ENCODE results near the gene RASL11A.
"Not testable (repeated sequence)": the region's sequence is repeated elsewhere in the genome, so short reads cannot be mapped to it uniquely, and the experiment has no call there.

Gene RASL11A, protein sequence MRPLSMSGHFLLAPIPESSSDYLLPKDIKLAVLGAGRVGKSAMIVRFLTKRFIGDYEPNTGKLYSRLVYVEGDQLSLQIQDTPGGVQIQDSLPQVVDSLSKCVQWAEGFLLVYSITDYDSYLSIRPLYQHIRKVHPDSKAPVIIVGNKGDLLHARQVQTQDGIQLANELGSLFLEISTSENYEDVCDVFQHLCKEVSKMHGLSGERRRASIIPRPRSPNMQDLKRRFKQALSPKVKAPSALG

DNA sequence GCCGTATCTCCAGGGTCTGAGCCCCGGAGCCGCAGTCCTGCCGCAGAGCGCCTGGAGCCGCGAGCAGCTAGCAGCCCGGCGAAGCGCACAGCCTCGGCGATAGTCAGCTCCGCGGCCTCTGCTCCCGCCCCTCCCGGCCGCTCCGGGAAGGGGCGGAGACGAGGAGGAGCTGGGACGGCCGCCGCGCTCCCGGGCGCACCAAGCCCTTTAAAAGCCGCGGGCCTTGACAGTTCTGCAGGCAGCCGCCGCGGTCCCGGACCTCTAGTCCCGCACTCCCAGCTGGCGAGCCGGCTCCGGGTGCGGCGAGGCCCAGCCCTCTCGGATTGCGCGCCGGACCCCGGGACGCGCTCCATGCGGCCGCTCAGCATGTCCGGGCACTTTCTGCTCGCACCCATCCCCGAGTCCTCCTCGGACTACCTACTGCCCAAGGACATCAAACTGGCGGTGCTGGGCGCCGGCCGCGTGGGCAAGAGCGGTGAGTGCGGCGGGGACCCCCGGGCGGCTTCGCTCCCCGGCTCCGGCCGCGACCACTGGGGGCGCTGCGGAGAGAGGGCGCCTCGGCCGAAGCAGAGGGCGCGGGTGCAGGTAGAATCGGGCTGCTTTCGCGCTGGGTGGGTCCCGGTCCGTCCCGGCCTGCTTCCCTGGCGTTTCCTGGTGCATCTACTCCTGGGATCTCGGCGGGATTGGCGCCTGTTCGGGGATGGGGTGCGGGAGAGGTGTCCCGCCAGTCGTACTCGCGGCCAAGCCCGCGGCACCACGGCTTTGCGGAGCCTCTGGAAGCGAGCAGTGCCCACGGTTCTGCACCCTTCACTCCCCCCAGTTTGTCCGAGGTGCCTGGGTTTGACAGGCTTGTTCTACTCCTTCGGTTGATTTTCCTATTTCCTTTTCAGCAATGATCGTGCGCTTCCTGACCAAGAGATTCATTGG is at the start of gene RASL11A:
Gene RASL11A, plus strand, starts transcription at position 237 of the 927 bp plus-strand sequence. Its CDS starts 115 bp downstream, at position 352.
- peak; percentile 63 for DNase-seq (ENCODE audit: low read depth)

DNA sequence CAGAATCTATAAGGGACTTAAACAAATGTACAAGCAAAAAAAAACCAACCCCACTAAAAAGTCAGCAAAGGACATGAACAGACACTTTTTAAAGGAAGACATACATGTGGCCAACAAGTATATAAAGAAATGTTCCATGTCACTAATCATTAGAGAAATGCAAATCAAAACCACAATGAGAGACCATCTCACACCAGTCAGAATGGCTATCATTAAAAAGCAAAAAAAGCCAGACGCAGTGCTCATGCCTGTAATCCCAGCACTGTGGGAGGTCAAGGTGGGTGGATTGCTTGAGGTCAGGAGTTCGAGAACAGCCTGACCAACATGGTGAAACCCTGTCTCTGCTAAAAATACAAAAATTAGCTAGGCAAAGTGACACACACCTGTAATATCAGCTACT is 48.5 kb upstream of the RASL11A start:
- not testable (repeated sequence) for DNase-seq (ENCODE audit: low read depth)

DNA sequence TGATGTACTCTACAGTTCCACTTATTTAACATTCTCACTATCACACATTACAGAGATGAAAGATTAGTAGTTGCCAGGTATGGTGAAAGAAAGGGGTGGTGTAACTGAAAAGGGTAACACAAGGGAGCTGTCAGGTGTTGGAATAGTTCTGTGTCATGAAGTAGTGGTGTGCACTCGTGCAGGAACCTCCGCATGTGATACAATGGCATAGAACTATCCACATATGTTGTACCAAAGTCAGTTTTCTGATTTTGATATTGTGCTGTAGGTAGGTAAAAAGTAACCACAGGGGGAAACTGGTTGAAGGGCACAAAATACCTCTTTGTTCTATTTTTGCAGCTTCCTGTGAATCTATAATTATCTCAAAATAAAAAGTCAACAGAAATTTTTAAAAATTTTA is 43.6 kb upstream of the RASL11A start:
- DNase-seq (ENCODE audit: low read depth), result no peak

DNA sequence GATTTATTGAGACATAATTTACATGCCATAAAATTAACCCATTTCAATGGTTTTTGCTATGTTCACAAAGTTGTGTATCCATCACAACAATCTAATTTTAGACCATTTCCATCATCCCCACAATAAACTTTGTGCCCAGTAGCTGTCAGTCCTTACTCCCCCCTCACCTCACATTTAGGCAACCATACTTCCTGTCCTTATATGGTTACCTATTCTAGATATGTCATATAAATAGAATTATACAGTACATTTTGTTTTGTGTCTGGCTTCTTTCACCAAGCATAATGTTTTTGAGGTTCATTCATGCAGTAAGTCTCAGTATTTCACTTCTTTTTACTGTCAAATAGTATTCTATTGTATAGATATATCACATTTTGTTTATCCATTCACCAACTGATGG is 42.5 kb upstream of the RASL11A start:
- DNase-seq (ENCODE audit: low read depth), result no peak

DNA sequence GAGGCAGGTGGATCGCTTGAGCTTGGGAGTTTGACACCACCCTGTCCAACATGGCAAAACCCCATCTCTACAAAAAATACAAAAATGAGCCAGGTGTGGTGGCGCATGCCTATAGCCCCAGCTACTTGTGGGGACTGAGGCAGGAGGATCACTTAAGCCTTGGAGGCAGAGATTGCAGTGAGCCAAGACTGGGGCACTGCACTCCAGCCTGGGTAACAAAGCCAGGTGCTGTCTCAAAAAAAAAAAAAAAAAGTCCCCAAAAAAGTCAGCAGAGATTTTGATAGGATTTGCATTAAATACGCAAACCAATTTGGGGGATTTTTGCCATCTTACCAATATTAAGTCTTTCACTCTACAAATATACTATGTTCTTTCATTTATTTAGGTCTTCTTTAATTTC is 41.0 kb upstream of the RASL11A start:
- DNase-seq (ENCODE audit: low read depth), result no peak

DNA sequence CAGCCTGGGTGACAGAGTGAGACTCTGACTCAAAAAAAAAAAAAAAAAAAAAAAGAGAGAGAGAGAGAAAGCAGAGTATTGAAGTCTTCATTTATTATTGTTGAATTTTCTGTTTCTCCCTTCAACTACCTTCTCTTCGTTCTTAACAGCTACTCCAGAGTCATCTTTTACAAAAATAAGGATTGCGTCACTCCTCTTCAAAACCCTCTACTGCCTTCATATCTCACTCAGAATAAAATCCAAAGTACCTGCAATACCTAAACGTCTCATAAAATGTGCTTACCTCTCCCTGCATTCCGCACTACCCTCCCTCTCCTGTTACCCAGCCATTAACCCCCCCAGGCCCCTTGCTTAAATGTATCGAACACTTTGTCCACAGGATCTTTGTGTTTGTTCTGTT is 36.7 kb upstream of the RASL11A start:
- DNase-seq (ENCODE audit: low read depth), result no peak

DNA sequence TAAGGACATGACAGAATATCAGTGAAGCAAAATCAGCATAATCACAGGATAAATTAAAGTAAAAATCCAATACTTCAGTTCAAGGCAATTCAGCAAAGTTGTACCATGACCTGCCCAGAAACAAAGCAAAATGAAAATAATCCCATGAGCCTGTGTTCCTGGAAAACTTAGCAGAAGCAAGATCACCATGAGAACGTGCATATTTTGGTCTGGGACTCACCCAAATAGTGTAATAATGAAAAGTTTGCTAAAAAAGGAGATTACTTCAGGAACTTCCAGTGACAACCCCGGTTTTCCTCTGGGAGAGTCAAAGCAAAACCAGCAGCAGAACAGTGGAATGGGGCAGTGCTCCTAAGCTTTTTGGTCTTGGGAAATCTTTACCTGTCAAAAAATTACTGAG is 34.2 kb upstream of the RASL11A start:
- DNase-seq (ENCODE audit: low read depth), result no peak

DNA sequence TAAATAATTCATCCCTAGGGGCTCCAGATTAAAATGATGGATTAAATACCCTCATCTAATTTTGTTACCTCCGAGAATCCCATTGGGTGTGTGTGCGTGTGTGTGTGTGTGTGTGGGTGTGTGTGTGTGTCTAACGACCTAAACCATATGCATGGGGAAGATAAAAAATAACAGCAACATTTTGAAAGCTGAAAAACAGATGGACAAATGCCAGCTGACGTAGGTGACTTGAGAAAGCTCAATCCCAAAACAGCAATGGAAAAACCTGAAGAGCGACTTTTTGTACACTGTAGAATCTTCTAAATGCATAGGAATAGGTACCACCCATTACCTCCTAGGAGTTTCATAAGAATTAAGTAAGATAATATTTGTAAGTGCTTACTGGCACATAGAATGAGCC is 27.9 kb upstream of the RASL11A start:
- no peak for DNase-seq (ENCODE audit: low read depth)

DNA sequence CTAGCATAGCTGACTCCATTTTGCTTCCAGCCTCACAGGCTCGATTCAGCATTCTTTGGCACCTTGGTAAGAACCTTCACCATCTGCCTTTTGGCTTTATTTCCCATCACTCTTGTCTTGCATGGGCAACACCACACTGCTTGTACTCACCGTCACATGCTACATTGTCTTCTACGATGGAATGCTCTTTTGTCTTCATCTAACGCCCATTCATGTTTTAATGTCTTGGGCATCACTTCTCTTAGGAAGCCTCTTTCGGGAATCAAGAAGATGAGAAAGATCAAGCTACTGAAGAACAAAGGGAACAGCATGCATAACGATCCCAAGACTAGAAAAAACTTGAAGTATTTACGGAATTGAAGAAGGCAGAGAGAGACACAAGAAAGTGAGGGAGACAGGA is 25.0 kb upstream of the RASL11A start:
- DNase-seq (ENCODE audit: low read depth), result no peak

DNA sequence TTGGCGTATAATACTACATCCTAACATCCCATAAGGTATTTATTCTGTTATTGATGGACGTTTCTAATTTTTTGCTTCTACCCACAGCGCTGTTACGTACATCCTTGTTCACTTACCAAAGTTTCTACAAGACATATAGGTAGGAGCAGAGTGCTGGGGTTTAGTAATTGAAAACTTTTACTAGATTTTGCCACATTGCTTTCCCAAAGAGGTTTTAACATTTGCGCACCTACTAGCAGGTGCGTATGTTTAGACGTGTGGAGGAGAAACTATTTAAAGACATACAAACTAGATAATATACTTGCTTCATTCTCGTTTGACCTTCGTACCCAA is 19.8 kb upstream of the RASL11A start:
- DNase-seq (ENCODE audit: low read depth), result no peak

DNA sequence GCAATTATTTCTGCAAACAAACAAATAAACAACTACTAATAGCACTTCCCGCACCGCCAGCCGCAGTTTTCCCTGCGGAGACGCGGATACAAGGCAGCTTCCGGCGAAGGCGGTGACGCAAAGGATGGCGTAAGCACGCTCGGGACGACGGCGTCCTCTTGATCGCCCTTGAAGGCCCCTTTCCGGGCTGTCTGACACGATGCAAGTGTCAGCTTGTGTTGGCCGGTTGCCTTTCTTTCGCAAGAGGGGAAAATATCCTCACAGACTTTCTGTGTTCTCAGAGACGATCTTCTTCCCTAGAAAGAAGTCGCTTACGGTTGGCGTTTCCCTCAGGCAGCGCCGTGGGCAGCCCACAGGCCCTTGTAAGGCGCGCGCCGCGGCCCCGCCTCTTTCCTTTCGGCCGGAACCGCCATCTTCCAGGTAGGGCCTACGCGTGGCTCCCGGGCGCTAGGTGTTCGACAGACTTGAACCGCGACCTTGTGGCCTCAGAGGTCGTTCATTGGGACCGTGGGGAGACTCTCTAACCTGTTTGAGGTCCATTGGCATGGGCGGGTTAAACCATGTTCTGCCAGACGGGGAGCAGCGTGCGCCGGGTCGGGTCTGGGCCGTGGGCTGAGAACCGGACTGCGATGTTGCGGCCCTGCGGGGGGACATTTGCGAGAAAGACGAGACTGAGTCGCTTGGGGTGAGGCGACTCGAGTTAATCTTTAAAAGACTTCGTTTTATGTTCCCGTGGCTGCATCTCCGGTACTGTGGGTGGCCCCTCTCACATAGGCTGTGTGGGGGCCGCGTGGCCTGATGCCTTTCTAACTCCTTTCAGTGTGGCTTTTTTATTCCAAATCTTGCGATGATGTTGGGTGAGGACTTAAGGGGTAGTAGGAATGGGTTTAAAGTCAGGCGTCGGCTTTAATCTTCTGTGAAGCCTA is 19.2 kb upstream of the RASL11A start, which contains the start of gene RPL21:
Gene RPL21, plus strand, starts transcription at position 393 of the 926 bp plus-strand sequence. CDS start 2,219 bp downstream, outside the sequence.
- peak; percentile 83 for DNase-seq (ENCODE audit: low read depth)

DNA sequence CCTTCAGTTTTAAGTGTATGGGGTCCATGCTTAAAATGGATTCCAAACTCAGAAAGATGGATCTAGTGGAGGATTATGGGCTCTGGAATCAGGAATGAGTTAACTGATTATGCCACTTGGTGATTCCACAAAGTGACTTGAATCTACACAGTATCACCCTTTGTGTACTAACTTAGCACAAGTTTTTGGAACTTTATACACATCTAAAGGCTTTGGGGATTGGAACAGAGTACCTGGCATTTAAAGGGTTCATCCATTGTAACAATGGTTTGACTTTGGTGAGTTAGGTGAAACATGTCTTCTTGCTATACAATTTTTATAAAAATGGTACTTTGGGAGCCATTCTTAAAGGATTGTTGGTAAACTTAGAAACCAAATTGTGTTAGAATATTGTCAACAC is 18.2 kb upstream of the RASL11A start:
- DNase-seq (ENCODE audit: low read depth), result no peak

DNA sequence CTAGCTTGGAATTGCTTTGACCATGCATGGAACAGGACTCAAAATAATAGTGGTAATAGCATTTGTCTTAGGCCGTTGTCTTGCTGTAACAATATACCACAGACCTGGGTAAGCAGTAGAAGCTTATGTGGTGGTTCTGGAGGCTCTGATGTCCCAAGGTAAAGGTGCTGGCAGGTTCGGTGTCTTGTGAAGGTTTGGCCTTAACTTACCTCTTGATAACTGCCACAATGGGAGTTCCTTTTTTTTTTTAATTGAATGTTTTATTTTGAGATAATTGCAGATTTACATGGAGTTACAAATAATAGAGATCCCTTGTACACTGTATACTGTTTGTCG is 13.4 kb upstream of the RASL11A start:
- no peak for DNase-seq (ENCODE audit: low read depth)

DNA sequence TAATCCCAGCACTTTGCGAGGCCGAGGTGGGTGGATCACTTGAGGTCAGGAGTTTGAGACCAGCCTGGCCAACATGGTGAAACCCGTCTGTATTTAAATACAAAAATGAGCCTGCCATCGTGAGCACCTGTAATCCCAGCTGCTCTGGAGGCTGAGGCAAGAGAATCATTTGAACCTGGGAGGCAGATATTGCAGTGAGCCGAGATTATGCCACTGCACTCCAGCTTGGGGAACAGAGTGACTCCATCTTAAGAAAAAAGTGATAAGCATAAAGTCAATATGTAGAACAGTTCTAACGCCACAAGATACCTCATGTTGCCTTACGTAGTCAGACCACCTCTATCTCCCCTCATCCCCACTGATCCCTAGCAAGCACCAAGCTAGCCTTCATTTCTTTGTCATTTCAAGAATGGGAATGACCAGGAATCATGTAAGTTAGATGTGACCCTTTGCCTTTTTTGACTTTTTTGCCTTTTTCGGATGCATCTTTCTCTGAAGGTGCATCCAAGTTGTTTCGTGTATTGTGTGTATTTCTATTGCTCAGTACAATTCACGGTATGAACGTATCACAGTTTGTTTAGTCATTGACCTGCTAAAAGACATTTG is 12.9 kb upstream of the RASL11A start:
- no peak for DNase-seq (ENCODE audit: low read depth)

DNA sequence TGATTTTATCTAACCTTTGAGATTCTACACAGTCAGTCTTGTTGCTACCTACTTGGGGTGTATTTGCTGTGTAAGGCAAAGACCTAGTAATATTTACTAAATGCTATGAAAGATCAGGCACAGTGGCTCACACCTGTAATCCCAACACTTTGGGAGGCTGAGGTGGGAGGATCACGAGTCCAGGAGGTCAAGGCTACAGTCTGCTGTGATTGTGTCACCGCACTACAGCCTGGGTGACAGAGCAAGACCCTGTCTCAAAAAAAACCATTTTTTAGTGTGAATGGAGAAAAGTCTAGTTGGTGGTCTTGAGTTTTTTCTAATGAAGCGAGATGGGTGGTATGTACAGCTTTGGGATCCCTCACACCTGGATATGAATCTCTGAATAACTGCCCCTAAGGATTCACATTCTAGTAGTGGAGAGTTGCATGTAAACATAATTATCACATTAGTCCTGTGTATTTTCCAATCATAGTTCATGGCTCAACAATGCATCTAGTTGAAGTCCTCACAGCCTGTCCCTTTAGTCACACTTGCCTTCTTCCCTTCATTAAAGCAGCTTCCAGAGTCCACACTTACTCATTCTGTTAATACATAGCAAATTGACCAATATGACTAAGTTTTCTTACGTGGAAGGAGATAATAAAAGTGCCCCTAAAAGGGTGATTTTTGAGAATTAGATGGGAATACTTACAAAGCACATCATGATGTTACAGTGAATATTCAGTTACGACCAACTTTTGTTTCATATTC is 11.8 kb upstream of the RASL11A start:
- DNase-seq (ENCODE audit: low read depth), result no peak

DNA sequence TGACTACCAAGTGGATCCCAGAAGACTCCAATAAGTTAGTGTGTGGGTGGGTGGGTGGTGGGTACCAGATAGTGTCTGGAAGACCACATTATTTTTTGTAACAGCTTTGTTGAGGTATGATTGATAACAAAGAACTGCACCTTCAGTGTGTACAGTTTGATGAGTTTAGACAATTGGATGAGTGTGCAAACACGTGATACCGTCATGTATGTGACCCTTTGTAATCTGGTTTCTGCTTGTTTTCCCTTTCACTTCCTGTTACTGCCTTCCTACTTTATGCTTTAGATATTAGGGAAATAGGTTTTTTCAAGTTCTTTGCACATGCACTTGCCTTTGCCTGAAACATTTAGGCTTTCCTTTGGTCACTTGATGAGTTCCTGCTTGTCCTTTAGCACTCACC is 10.8 kb upstream of the RASL11A start:
- no peak for DNase-seq (ENCODE audit: low read depth)

DNA sequence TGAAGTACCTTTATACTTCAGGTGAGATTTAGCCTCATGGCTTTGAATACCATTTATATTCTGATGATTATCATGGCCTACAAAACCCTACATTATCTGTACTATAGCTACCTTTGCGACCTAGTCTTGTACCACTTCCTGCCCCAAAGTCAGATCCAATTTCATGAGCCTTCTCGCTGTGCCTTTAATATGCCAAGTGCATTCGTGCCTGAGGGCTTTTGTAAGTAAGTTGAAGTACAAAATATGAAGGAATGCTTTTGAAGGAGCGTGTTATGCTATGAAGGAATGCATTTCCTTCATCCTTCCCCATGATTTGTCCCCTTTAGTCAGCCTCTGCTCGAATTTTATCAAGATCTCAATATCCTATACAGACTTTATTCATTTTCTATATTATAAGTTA is 9.2 kb upstream of the RASL11A start:
- DNase-seq (ENCODE audit: low read depth), result no peak

DNA sequence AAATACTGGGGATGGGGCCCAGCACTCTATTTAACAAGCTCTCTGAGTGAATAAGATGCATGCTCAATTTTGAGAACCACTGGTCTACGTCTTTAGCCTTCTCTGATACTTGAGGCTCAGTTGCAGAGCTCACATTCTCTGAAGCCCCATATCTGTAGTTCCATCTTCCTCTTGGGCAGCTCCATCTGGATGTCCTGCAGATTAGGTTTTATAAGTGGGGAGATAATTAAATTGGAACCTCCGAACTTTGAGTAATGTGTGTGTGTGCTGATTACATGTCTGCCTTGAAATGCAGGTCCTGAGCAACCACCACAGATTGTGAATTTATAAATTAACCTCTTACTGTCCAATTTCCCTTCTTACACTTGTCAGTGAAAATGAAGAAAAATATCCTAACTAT is 7.2 kb upstream of the RASL11A start:
- DNase-seq (ENCODE audit: low read depth), result no peak

DNA sequence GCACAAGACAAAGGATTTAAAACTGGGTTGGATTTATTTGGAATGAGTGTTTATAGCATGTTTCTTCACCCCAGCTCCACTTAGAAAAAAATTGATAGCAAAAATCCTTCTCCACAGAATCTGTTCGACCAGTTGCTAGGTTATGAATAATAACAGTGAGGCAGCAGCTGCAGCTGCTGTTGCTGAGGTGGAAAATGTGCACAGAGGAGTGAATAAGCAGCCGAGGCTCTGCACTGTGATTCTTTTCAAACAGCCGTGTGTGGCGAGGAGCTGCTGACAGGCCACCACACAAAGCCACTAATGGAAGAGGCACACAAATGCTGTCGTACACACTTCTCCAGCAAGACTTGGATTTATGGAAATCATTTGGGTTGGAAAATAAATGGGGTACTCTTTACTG is 6.4 kb upstream of the RASL11A start:
- DNase-seq (ENCODE audit: low read depth), result no peak

DNA sequence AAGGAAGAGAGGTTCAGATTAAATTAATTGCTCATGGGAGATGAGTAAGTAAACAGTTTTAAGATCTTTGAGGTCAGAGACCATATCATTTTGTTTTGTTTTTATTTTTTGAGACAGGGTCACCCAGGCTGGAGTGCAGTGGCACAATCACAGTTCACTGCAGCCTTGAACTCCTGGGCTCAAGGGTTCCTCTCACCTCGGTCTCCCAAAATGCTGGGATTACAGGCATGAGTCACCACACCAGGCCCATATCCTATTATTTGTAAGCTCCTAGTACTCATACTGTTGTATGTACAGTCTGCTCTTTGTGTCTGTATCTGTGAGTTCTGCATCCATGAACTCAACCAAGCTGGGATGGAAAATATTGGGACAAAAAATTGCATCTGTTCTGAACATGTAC is 6.0 kb upstream of the RASL11A start:
- DNase-seq (ENCODE audit: low read depth), result no peak

DNA sequence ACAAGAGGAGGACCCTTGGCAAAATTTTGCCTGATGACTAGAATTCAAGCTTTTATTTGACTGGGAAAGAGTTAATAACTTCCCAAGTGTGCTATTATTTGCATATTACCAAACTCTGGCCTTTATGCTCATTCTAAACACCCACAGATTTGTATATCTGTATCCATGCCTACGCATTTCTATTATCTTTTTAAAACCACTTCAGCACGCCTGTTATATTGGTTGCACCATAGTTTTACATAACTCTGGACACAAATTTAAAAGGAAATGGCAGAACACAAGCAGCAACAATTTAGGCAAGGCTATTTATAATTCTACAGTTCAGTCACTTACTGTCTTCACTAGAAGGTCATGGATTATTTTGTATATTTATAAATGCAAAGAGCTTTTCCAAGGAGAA is 3.7 kb upstream of the RASL11A start:
- DNase-seq (ENCODE audit: low read depth), result no peak
